GM10266 (cell line): ENCODE results near the gene AMD1.

Experiments
- DNase-seq: peaks from one replicate; pipeline ENCODE4 v3.0.0; 2012; ENCODE audit errors: extremely low spot score
- CTCF ChIP-seq: IDR thresholded peaks from 2 replicates; pipeline ENCODE4 v1.5.1; 2012; ENCODE audit warnings: mild to moderate bottlenecking, low read depth; ENCODE audit not compliant: control insufficient read depth, insufficient read depth; ENCODE audit errors: missing control alignments

Gene AMD1

GRCh38 chr6:110939429-110940200 is 65.0 kb downstream of the AMD1 start:
- TF ChIP-seq CTCF = no peak
- DNase-seq = no peak

GRCh38 chr6:110944681-110945151 is 70.1 kb downstream of the AMD1 start:
- peak; percentile 78 for DNase-seq
- TF ChIP-seq CTCF = no peak
